HepG2 (cell line): ENCODE data around the gene EDNRB. TPM values are rescaled to one million over a fixed set of nuclear protein-coding genes. Genes with fewer than 3 reads are reported as not detected.

ENCODE experiments used
- ATAC-seq: fragments of 200-7000 bp; cut with Tn5 transposase; 3 replicates; pipeline ENCODE4 v1.9.1; 2020; ENCODE audit warnings: mild to moderate bottlenecking, moderate library complexity
- BruUV-seq: library from RNA; stranded (reverse); fragments of 400-500 nt; replicated peaks from 2 replicates; lab custom pipeline; 2021; lab: Mats Ljungman, UMichigan
- CTCF ChIA-PET: fragments of 300-600 bp; formaldehyde crosslinking; extraction: SDS; loops from one replicate; lab custom pipeline; 2021; ENCODE audit warnings: low total read pairs, inconsistent platforms, low intra/inter-chr PET ratio; lab: Yijun Ruan, JAX
- POLR2A ChIA-PET: fragments of 350-600 bp; sonication (Branson Sonifier 250); formaldehyde crosslinking; loops from one replicate; lab custom pipeline; 2020; ENCODE audit warnings: antibody characterized with exemption, inconsistent platforms; lab: Yijun Ruan, JAX
- DNase-seq: peaks from one replicate; pipeline ENCODE4 v3.0.0-alpha.2; 2015; ENCODE audit warnings: low spot score
- FAIRE-seq: peaks from 3 replicates; lab custom pipeline; 2011; peaks lifted over from hg19 to GRCh38; lab: Jason Lieb, UNC
- H2AFZ ChIP-seq: one replicate; pipeline ENCODE4 v1.6.1; 2011; ENCODE audit warnings: low read length, inconsistent platforms
- H3K27ac ChIP-seq: fragments of 300-600 bp; 3 replicates; pipeline ENCODE4 v1.8.0; 2011; ENCODE audit warnings: mixed run types, mild to moderate bottlenecking, mixed read lengths, low read length, inconsistent platforms; ENCODE audit not compliant: insufficient read depth; ENCODE audit errors: extremely low read length
- H3K27me3 ChIP-seq, 2 experiments: fragments of 200-600 bp in 1 of 2; 2 replicates in 1 of 2; 3 replicates in 1 of 2; pipeline versions ENCODE4 v1.6.0 to v1.8.0; 2011; ENCODE audit warnings: low read length in 2 of 2, mild to moderate bottlenecking in 2 of 2, moderate library complexity in 2 of 2, inconsistent platforms in 1 of 2; ENCODE audit not compliant: insufficient read depth in 2 of 2, control insufficient read depth in 1 of 2
- H3K36me3 ChIP-seq, 2 experiments: fragments of 200-600 bp in 1 of 2; replicated peaks in 1 of 2; 2 replicates in 1 of 2; 3 replicates in 1 of 2; pipeline versions ENCODE4 v1.5.1 to v1.8.0; 2011; ENCODE audit warnings: low read length in 2 of 2, inconsistent platforms in 1 of 2; ENCODE audit not compliant: insufficient read depth in 2 of 2, control insufficient read depth in 1 of 2
- H3K4me1 ChIP-seq: 2 replicates; pipeline ENCODE4 v1.5.1; 2012; ENCODE audit warnings: low read length, inconsistent platforms; ENCODE audit not compliant: insufficient read depth
- H3K4me2 ChIP-seq: 2 replicates; pipeline ENCODE4 v1.6.0; 2011; ENCODE audit warnings: low read depth, low read length, inconsistent platforms
- H3K4me3 ChIP-seq, 3 experiments: fragments of 200-600 bp in 1 of 3; sonication (generic), shearing (Covaris generic) in 1 of 3; replicated peaks in 1 of 3; 2 replicates each; pipeline ENCODE4 v1.5.1; 2011 to 2016; ENCODE audit warnings: low read length in 3 of 3, inconsistent platforms in 2 of 3, low read depth in 2 of 3, mild to moderate bottlenecking in 2 of 3, control low read depth in 1 of 3, mixed read lengths in 1 of 3; ENCODE audit not compliant: insufficient read depth in 1 of 3
- H3K79me2 ChIP-seq: one replicate; pipeline ENCODE4 v1.6.1; 2011; ENCODE audit warnings: low read length, inconsistent platforms; ENCODE audit not compliant: insufficient read depth
- H3K9ac ChIP-seq: 2 replicates; pipeline ENCODE4 v1.6.0; 2011; ENCODE audit warnings: mild to moderate bottlenecking, low read depth, low read length, inconsistent platforms; ENCODE audit not compliant: insufficient read depth
- H3K9me3 ChIP-seq: 2 replicates; pipeline ENCODE4 v1.5.1; 2012; ENCODE audit warnings: mild to moderate bottlenecking, low read length
- H4K20me1 ChIP-seq: 2 replicates; pipeline ENCODE4 v1.6.0; 2011; ENCODE audit warnings: inconsistent platforms, mild to moderate bottlenecking, low read length, moderate library complexity; ENCODE audit not compliant: insufficient read depth
- HDAC2 ChIP-seq: sonication (generic); formaldehyde crosslinking; IDR thresholded peaks from 2 replicates; pipeline ENCODE4 v1.4.0; 2020; ENCODE audit warnings: missing genetic modification reagents
- KIAA2018 ChIP-seq: sonication (generic); formaldehyde crosslinking; IDR thresholded peaks from 2 replicates; pipeline ENCODE4 v1.5.0; 2020; ENCODE audit warnings: mild to moderate bottlenecking, missing genetic modification reagents, borderline replicate concordance
- MYNN ChIP-seq: sonication (generic); formaldehyde crosslinking; IDR thresholded peaks from 2 replicates; pipeline ENCODE4 v1.4.0; 2020; ENCODE audit warnings: mild to moderate bottlenecking, low read depth, missing genetic modification reagents
- PAWR ChIP-seq: sonication (generic); formaldehyde crosslinking; IDR thresholded peaks from 2 replicates; pipeline ENCODE4 v1.4.0; 2020; ENCODE audit warnings: missing genetic modification reagents, mild to moderate bottlenecking, borderline replicate concordance
- SIX1 ChIP-seq: sonication (generic); formaldehyde crosslinking; IDR thresholded peaks from 2 replicates; pipeline ENCODE4 v1.4.0; 2020; ENCODE audit warnings: missing genetic modification reagents, borderline replicate concordance
- SMAD1 ChIP-seq: sonication (generic); formaldehyde crosslinking; IDR thresholded peaks from 2 replicates; pipeline ENCODE4 v1.4.0; 2020; ENCODE audit warnings: missing genetic modification reagents, low read depth, mild to moderate bottlenecking, borderline replicate concordance
- ZNF121 ChIP-seq: sonication (generic); formaldehyde crosslinking; IDR thresholded peaks from 2 replicates; pipeline ENCODE4 v1.5.0; 2020; ENCODE audit warnings: mild to moderate bottlenecking, missing genetic modification reagents
- ZNF253 ChIP-seq: sonication (generic); formaldehyde crosslinking; IDR thresholded peaks from 2 replicates; pipeline ENCODE4 v1.8.0; 2022; ENCODE audit warnings: mild to moderate bottlenecking, missing genetic modification reagents, borderline replicate concordance
- ZNF292 ChIP-seq: sonication (generic); formaldehyde crosslinking; IDR thresholded peaks from 2 replicates; pipeline ENCODE4 v1.8.1; 2022; ENCODE audit warnings: mild to moderate bottlenecking, low read depth, missing genetic modification reagents, borderline replicate concordance
- ZNF737 ChIP-seq: sonication (generic); formaldehyde crosslinking; IDR thresholded peaks from 2 replicates; pipeline ENCODE4 v1.5.0; 2020; ENCODE audit warnings: missing genetic modification reagents, mild to moderate bottlenecking, borderline replicate concordance
- WGBS: methylation state at CpG from one replicate; pipeline ENCODE4 v1.1.6; 2017; ENCODE audit warnings: low lambda C conversion rate; 5-methylcytosine and 5-hydroxymethylcytosine counted together
- in situ Hi-C: cut with HindIII; loops from 2 replicates; pipeline ENCODE4 v1.10.0; 2017; ENCODE audit warnings: low pct_unique_long_range_greater_than_20kb; ENCODE audit not compliant: extremely low pct_ligation_motif_present
- intact Hi-C: fragments of 100-400 bp; cut with micrococcal nuclease; formaldehyde crosslinking; loops from one replicate; pipeline ENCODE4 v1.10.0; 2022; ENCODE audit not compliant: unreplicated experiment
- polyA plus RNA-seq, 8 experiments: library from polyadenylated mRNA; depleted of rRNA in 3 of 8; stranded (reverse) in 7 of 8; unstranded in 1 of 8; fragments of >200 nt; fragmentation: Illumina TruSeq in 4 of 8; extraction: Trizol in 4 of 8; gene quantifications; 2 replicates each; pipeline versions ENCODE4 v1.2.1 to v1.2.3, GENCODE V29; 2011 to 2016; ENCODE audit warnings: low read depth in 4 of 8, missing spikeins in 1 of 8, mixed read lengths in 1 of 8; ENCODE audit not compliant: insufficient read depth in 1 of 8
- total RNA-seq, 5 experiments: library from RNA; depleted of rRNA; stranded (reverse); fragments of >200 nt; fragmentation: Illumina TruSeq; extraction: Trizol; gene quantifications; 2 replicates each; pipeline ENCODE4 v1.2.3, GENCODE V29; 2016; ENCODE audit warnings: low read depth in 1 of 5
- TF ChIP-seq, protein P1 (sequence below): IDR thresholded peaks from 2 replicates; pipeline ENCODE4 v1.6.1; 2012; ENCODE audit warnings: low read depth, low read length, improper control_type of control experiment

Gene EDNRB
- total and polyA plus RNA-seq, 2 of the 13 experiments (the other 11 are each of a cell fraction or from before 2014, with no cell fraction given), result not detected

GRCh38 chr13:77919246-77919920 lies 752 bp upstream of the EDNRB start:
- H3K9ac ChIP-seq, result no peak overlapping the region
- in situ Hi-C loops, result no loop called here
- no peaks in the 10 kb centered on the region for H4K20me1 ChIP-seq
- no peaks in the 10 kb centered on the region for H3K79me2 ChIP-seq
- peaks cover 14% of the 10 kb centered on the region; the same call in 1 of the 2 replicates for H3K9me3 ChIP-seq
- ATAC-seq, result no peak
- no peak for TF ChIP-seq ZNF292
- no peak for TF ChIP-seq SMAD1
- TF ChIP-seq ZNF253 (CRISPR knock-in tag), result no peak
- TF ChIP-seq HDAC2 (CRISPR knock-in tag), result no peak
- no peak for TF ChIP-seq MYNN (CRISPR knock-in tag)
- TF ChIP-seq ZNF121, result no peak
- no peak for TF ChIP-seq SIX1 (CRISPR knock-in tag)
- TF ChIP-seq PAWR (CRISPR knock-in tag), result no peak
- TF ChIP-seq, protein P1, sequence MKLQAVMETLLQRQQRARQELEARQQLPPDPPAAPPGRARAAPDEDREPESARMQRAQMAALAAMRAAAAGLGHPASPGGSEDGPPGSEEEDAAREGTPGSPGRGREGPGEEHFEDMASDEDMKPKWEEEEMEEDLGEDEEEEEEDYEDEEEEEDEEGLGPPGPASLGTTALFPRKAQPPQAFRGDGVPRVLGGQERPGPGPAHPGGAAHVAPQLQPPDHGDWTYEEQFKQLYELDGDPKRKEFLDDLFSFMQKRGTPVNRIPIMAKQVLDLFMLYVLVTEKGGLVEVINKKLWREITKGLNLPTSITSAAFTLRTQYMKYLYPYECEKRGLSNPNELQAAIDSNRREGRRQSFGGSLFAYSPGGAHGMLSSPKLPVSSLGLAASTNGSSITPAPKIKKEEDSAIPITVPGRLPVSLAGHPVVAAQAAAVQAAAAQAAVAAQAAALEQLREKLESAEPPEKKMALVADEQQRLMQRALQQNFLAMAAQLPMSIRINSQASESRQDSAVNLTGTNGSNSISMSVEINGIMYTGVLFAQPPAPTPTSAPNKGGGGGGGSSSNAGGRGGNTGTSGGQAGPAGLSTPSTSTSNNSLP, result no peak
- no peak for TF ChIP-seq KIAA2018 (CRISPR knock-in tag)
- no peak for TF ChIP-seq ZNF737 (CRISPR knock-in tag)
- H3K4me1 ChIP-seq, result no peaks in the 10 kb centered on the region
- no peaks in the 10 kb centered on the region for H3K36me3 ChIP-seq
- intact Hi-C loops, result no loop called here
- WGBS, result 43% methylated on average over 29 of the region's 29 CpGs
- CTCF ChIA-PET, result no interaction called here
- BruUV-seq, result no TSS peak
- H2AFZ ChIP-seq, result no peak overlapping the region
- POLR2A ChIA-PET, result no interaction called here
- H3K4me2 ChIP-seq, result no peak overlapping the region
- H3K27me3 ChIP-seq, result no peaks in the 10 kb centered on the region
- no peak overlapping the region for H3K27ac ChIP-seq
- no peak for DNase-seq
- FAIRE-seq, result no peak
- no peak overlapping the region for H3K4me3 ChIP-seq
